SU-DHL-6 (cell line): ENCODE results near the gene FOXN3.

Experiments used
- H2AFZ ChIP-seq: fragments of 200-600 bp; sonication (generic); 2 replicates; pipeline ENCODE4 v1.6.1; 2014; ENCODE audit warnings: low read depth, mild to moderate bottlenecking, moderate library complexity, mixed read lengths, antibody characterized with exemption, low read length; ENCODE audit not compliant: severe bottlenecking
- H3F3A ChIP-seq: fragments of 200-600 bp; shearing (Covaris generic); 2 replicates; pipeline ENCODE4 v1.6.0; 2016; ENCODE audit warnings: antibody characterized with exemption, mild to moderate bottlenecking; ENCODE audit not compliant: insufficient read depth
- H3K27ac ChIP-seq: fragments of 200-600 bp; sonication (generic); 2 replicates; pipeline ENCODE4 v1.5.1; 2016; ENCODE audit warnings: low read depth, mild to moderate bottlenecking, low read length, moderate library complexity, mixed read lengths
- H3K27me3 ChIP-seq: fragments of 200-600 bp; sonication (generic), shearing (Covaris generic); 2 replicates; pipeline ENCODE4 v1.6.0; 2014; ENCODE audit warnings: mild to moderate bottlenecking, low read length
- H3K36me3 ChIP-seq: fragments of 200-600 bp; sonication (generic); 2 replicates; pipeline ENCODE4 v1.6.1; 2014; ENCODE audit warnings: mild to moderate bottlenecking, low read length, mixed read lengths
- H3K4me2 ChIP-seq: fragments of 300-600, 200-600 bp; shearing (Covaris generic), sonication (generic); 2 replicates; pipeline ENCODE4 v1.6.0; 2014; ENCODE audit warnings: low read length, low read depth, mild to moderate bottlenecking; ENCODE audit not compliant: poor library complexity, severe bottlenecking
- H3K4me3 ChIP-seq: fragments of 200-600 bp; sonication (generic); 2 replicates; pipeline ENCODE4 v1.5.1; 2014; ENCODE audit warnings: antibody characterized with exemption, low read length, mild to moderate bottlenecking, mixed read lengths; ENCODE audit not compliant: insufficient read depth, poor library complexity, severe bottlenecking
- H3K79me2 ChIP-seq: fragments of 200-600 bp; sonication (generic); 2 replicates; pipeline ENCODE4 v1.6.1; 2014; ENCODE audit warnings: mild to moderate bottlenecking, low read length, moderate library complexity; ENCODE audit not compliant: insufficient read depth
- H3K9ac ChIP-seq: fragments of 200-600 bp; sonication (generic); 2 replicates; pipeline ENCODE4 v1.7.0; 2014; ENCODE audit warnings: mild to moderate bottlenecking, low read length
- H3K9me2 ChIP-seq: fragments of 200-600 bp; sonication (generic); replicated peaks from 2 replicates; pipeline ENCODE4 v1.6.1; 2014; ENCODE audit warnings: low read length; ENCODE audit not compliant: insufficient read depth
- H3K9me3 ChIP-seq: fragments of 200-600 bp; sonication (generic); 2 replicates; pipeline ENCODE4 v1.6.1; 2014; ENCODE audit warnings: low read length, mixed read lengths; ENCODE audit not compliant: insufficient read depth
- H4K20me1 ChIP-seq: fragments of 200-600 bp; sonication (generic); 2 replicates; pipeline ENCODE4 v1.6.1; 2014; ENCODE audit warnings: low read depth, mild to moderate bottlenecking, antibody characterized with exemption, low read length, moderate library complexity, mixed read lengths
- CTCF ChIP-seq: fragments of 200-600 bp; sonication (generic); IDR thresholded peaks from one replicate; pipeline ENCODE4 v1.5.1; 2017; ENCODE audit warnings: antibody characterized with exemption, mild to moderate bottlenecking, low read length, moderate library complexity; ENCODE audit not compliant: insufficient read depth, poor library complexity, severe bottlenecking
- EZH2phosphoT487 ChIP-seq: fragments of 200-600 bp; sonication (generic), shearing (Covaris generic); conservative IDR thresholded peaks from 2 replicates; pipeline ENCODE4 v1.6.1; 2018; ENCODE audit warnings: mild to moderate bottlenecking, antibody characterized with exemption, low read length, moderate library complexity, mixed read lengths

Gene FOXN3

GRCh38 chr14:89241257-89241656, 175.8 kb downstream of the FOXN3 start:
- Histone ChIP-seq H3K9me2 (no peaks in the 10 kb centered on the region), H3K4me3 (no peak overlapping the region), H3F3A (no peaks in the 10 kb centered on the region), H2AFZ (no peak overlapping the region), H3K4me2 (no peak overlapping the region), H3K79me2 (peaks cover 62% of the 10 kb centered on the region), H3K9me3 (no peaks in the 10 kb centered on the region), H3K27ac (no peak overlapping the region), H3K27me3 (no peaks in the 10 kb centered on the region), H3K36me3 (no peaks in the 10 kb centered on the region), H3K9ac (no peak overlapping the region), H4K20me1 (no peaks in the 10 kb centered on the region)
- TF ChIP-seq EZH2phosphoT487 (no peak), CTCF (no peak)

GRCh38 chr14:89240414-89240813, 176.6 kb downstream of the FOXN3 start:
- Histone ChIP-seq H4K20me1 (no peaks in the 10 kb centered on the region), H3K4me2 (no peak overlapping the region), H2AFZ (no peak overlapping the region), H3K79me2 (peaks cover 69% of the 10 kb centered on the region), H3K9me3 (no peaks in the 10 kb centered on the region), H3K27ac (no peak overlapping the region), H3F3A (no peaks in the 10 kb centered on the region), H3K9me2 (no peaks in the 10 kb centered on the region), H3K9ac (no peak overlapping the region), H3K4me3 (no peak overlapping the region), H3K36me3 (no peaks in the 10 kb centered on the region), H3K27me3 (no peaks in the 10 kb centered on the region)
- TF ChIP-seq CTCF (no peak), EZH2phosphoT487 (no peak)

- H4K20me1 ChIP-seq = no peaks in the 10 kb centered on the region
- no peak overlapping the region for H3K4me3 ChIP-seq
- no peak overlapping the region for H3K4me2 ChIP-seq
- H3K9me3 ChIP-seq = no peaks in the 10 kb centered on the region
- H3K9me2 ChIP-seq = no peaks in the 10 kb centered on the region
- H3F3A ChIP-seq = no peaks in the 10 kb centered on the region
- H3K27me3 ChIP-seq = no peaks in the 10 kb centered on the region
- no peaks in the 10 kb centered on the region for H3K36me3 ChIP-seq
- H3K9ac ChIP-seq = no peak overlapping the region
- TF ChIP-seq EZH2phosphoT487 = no peak
- no peak overlapping the region for H2AFZ ChIP-seq
- peaks cover 66% of the 10 kb centered on the region for H3K79me2 ChIP-seq
- H3K27ac ChIP-seq = no peak overlapping the region
Observed at GRCh38 chr14:89239023-89239422, 178.0 kb downstream of the FOXN3 start.

- Histone ChIP-seq H3K4me3 (no peak overlapping the region), H3K36me3 (no peaks in the 10 kb centered on the region), H3K79me2 (peaks cover 67% of the 10 kb centered on the region), H3K27me3 (no peaks in the 10 kb centered on the region), H3K9ac (no peak overlapping the region), H3K9me2 (no peaks in the 10 kb centered on the region), H3F3A (no peaks in the 10 kb centered on the region), H3K4me2 (no peak overlapping the region), H3K27ac (no peak overlapping the region), H4K20me1 (no peaks in the 10 kb centered on the region), H3K9me3 (no peaks in the 10 kb centered on the region), H2AFZ (no peak overlapping the region)
- TF ChIP-seq EZH2phosphoT487 (no peak), CTCF (no peak)
Observed at GRCh38 chr14:89237921-89238529, 179.0 kb downstream of the FOXN3 start.
